Hepatocyte (in vitro differentiated cells): ENCODE measurements around the gene SUCNR1. TPM values are rescaled to one million over a fixed set of nuclear protein-coding genes. Genes with fewer than 3 reads are reported as not detected.
A peak's percentile ranks its signal among the peaks of the same experiment; 100 is the strongest.

Experiments used
- DNase-seq: peaks from one replicate; pipeline ENCODE4 v3.0.0-alpha.2; 2016; ENCODE audit warnings: low spot score
- H2AFZ ChIP-seq: fragments of 200-600 bp; sonication (generic); 2 replicates; pipeline ENCODE4 v1.6.0; 2016; ENCODE audit warnings: antibody characterized with exemption, mild to moderate bottlenecking
- H3K27ac ChIP-seq: fragments of 200-600 bp; sonication (generic); 2 replicates; pipeline ENCODE4 v1.5.1; 2016; ENCODE audit warnings: mild to moderate bottlenecking
- H3K27me3 ChIP-seq: fragments of 200-600 bp; sonication (generic); 2 replicates; pipeline ENCODE4 v1.6.1; 2016
- H3K36me3 ChIP-seq: fragments of 200-600 bp; sonication (generic); replicated peaks from 2 replicates; pipeline ENCODE4 v1.5.1; 2016; ENCODE audit warnings: low read depth; ENCODE audit not compliant: insufficient read depth
- H3K4me1 ChIP-seq: fragments of 200-600 bp; sonication (generic); 2 replicates; pipeline ENCODE4 v1.5.1; 2016; ENCODE audit warnings: mild to moderate bottlenecking, moderate library complexity; ENCODE audit not compliant: insufficient read depth
- H3K4me2 ChIP-seq: fragments of 200-600 bp; sonication (generic); 2 replicates; pipeline ENCODE4 v1.6.0; 2016
- H3K4me3 ChIP-seq: fragments of 200-600 bp; sonication (generic); 2 replicates; pipeline ENCODE4 v1.5.1; 2016; ENCODE audit warnings: mild to moderate bottlenecking
- H3K79me2 ChIP-seq: fragments of 200-600 bp; sonication (generic); 2 replicates; pipeline ENCODE4 v1.6.0; 2017; ENCODE audit warnings: mild to moderate bottlenecking
- H3K9me2 ChIP-seq: fragments of 200-600 bp; sonication (generic); replicated peaks from 2 replicates; pipeline ENCODE4 v1.6.0; 2017; ENCODE audit warnings: mild to moderate bottlenecking; ENCODE audit not compliant: insufficient read depth
- H3K9me3 ChIP-seq: fragments of 200-600 bp; sonication (generic); 2 replicates; pipeline ENCODE4 v1.5.1; 2016; ENCODE audit warnings: low read depth, mild to moderate bottlenecking
- H4K20me1 ChIP-seq: fragments of 200-600 bp; sonication (generic); 2 replicates; pipeline ENCODE4 v1.6.0; 2016; ENCODE audit warnings: mild to moderate bottlenecking; ENCODE audit not compliant: insufficient read depth, poor library complexity, severe bottlenecking
- EZH2 ChIP-seq: fragments of 200-600 bp; sonication (generic); IDR thresholded peaks from 2 replicates; pipeline ENCODE4 v1.6.1; 2016; ENCODE audit warnings: antibody characterized with exemption, mild to moderate bottlenecking, borderline replicate concordance
- EZH2phosphoT487 ChIP-seq: fragments of 200-600 bp; sonication (generic); IDR thresholded peaks from one replicate; pipeline ENCODE4 v1.6.1; 2018; ENCODE audit warnings: antibody characterized with exemption, mild to moderate bottlenecking, low read depth, moderate library complexity; ENCODE audit not compliant: unreplicated experiment, severe bottlenecking
- WGBS: methylation state at CpG from one replicate; pipeline ENCODE4 v1.1.6; 2016; ENCODE audit warnings: low lambda C conversion rate; ENCODE audit errors: missing lambda C conversion rate; 5-methylcytosine and 5-hydroxymethylcytosine counted together
- polyA plus RNA-seq: library from polyadenylated mRNA; unstranded; fragments of >200 nt; fragmentation: Nextera tagmentation; extraction: Ambion mirVana; gene quantifications from 2 replicates; pipeline ENCODE4 v1.2.1, GENCODE V29; 2016
- total RNA-seq: library from RNA; depleted of rRNA; stranded (reverse); fragments of >200 nt; gene quantifications from 2 replicates; pipeline ENCODE4 v1.2.3, GENCODE V29; 2014
- TF ChIP-seq, protein P1 (sequence below): fragments of 200-600 bp; sonication (generic); IDR thresholded peaks from 2 replicates; pipeline ENCODE4 v1.5.1; 2016; ENCODE audit warnings: antibody characterized with exemption, mild to moderate bottlenecking; ENCODE audit not compliant: poor library complexity

Gene SUCNR1
- total and polyA plus RNA-seq, 2 experiments from 2014 or later: 0.40 to 0.80 TPM

DNA sequence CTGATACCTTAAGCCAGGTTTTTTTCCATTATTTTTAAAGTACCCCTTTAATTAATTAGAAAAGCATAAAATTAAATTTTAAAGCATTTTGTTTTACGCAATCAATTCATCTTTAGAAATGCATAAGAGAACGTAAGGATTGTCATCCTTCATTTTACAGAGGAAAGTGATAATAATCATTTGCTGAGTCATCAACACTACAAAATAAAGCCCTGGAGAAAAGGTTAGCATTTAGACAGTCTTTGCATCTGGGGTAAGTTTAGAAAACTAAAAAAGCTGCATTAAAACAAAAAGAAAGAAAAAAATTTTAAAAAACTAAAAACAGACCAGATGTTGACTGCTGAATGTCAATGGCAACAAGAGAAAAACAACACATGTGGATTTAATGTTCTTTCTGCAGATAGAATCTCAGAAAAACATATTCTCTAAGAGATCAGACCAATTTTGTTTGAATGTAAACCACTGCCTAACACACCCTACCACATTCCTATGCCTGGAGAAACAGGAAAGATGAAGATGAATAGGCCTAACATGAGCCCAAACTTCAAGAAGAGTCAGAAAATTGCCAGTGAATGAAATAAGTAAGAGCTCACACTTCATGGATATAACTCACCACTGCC, 59.9 kb downstream of the SUCNR1 start:
- peak overlapping the region; percentile 23 for H3K27ac ChIP-seq
- TF ChIP-seq, protein P1, sequence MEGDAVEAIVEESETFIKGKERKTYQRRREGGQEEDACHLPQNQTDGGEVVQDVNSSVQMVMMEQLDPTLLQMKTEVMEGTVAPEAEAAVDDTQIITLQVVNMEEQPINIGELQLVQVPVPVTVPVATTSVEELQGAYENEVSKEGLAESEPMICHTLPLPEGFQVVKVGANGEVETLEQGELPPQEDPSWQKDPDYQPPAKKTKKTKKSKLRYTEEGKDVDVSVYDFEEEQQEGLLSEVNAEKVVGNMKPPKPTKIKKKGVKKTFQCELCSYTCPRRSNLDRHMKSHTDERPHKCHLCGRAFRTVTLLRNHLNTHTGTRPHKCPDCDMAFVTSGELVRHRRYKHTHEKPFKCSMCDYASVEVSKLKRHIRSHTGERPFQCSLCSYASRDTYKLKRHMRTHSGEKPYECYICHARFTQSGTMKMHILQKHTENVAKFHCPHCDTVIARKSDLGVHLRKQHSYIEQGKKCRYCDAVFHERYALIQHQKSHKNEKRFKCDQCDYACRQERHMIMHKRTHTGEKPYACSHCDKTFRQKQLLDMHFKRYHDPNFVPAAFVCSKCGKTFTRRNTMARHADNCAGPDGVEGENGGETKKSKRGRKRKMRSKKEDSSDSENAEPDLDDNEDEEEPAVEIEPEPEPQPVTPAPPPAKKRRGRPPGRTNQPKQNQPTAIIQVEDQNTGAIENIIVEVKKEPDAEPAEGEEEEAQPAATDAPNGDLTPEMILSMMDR: no peak
- TF ChIP-seq EZH2 (no peak), EZH2phosphoT487 (no peak)
- DNase-seq: no peak
- no peaks in the 10 kb centered on the region for H3K79me2 ChIP-seq
- H3K4me1 ChIP-seq: no peaks in the 10 kb centered on the region
- H3K27me3 ChIP-seq: no peaks in the 10 kb centered on the region
- no peaks in the 10 kb centered on the region for H3K36me3 ChIP-seq
- no peaks in the 10 kb centered on the region for H4K20me1 ChIP-seq
- no peak overlapping the region for H2AFZ ChIP-seq
- no peaks in the 10 kb centered on the region for H3K9me2 ChIP-seq
- no peaks in the 10 kb centered on the region for H3K9me3 ChIP-seq
- H3K4me3 ChIP-seq: no peak overlapping the region
- H3K4me2 ChIP-seq: no peak overlapping the region
- 67% methylated on average over 2 of the region's 2 CpGs for WGBS

Other genes with a start within 250 kb of the SUCNR1 start
- 0.10 and 0.24 TPM in 2 replicates for gene AADACL2, start 139.7 kb upstream of the SUCNR1 start, total RNA-seq
- not detected in 2 replicates for gene AADACL2, start 139.7 kb upstream of the SUCNR1 start, polyA plus RNA-seq
- 88.5 and 94.0 TPM in 2 replicates for gene AADAC, start 59.5 kb upstream of the SUCNR1 start, total RNA-seq
- gene AADAC, start 59.5 kb upstream of the SUCNR1 start, polyA plus RNA-seq: 30.5 and 47.8 TPM in 2 replicates